Measurements from ENCODE around the gene TAMALIN. TPM values are rescaled to one million over a fixed set of nuclear protein-coding genes. Genes with fewer than 3 reads are reported as not detected.

Gene TAMALIN
- total and polyA plus RNA-seq, 2 donors from 2014 or later: 22.3 to 52.3 TPM

GRCh38 chr12:52022841-52023181, 16.1 kb downstream of the TAMALIN start:
- no peak for TF ChIP-seq CTCF (IDR thresholded peaks at IDR 0.05; ENCODE audit: borderline replicate concordance, extremely low read depth, insufficient read depth)
- FAIRE-seq: no peak
- Histone ChIP-seq H3K9me3 (ENCODE audit: control insufficient read depth in 2 of 3, insufficient read depth in 1 of 3, low read length in 3 of 3) (no peaks in the 10 kb centered on the region), H3K4me3 (ENCODE audit: low read length in 3 of 3) (peak overlapping the region in 1 of 3 donors; percentile 58), H3K9ac (ENCODE audit: low read length in 3 of 3) (no peak overlapping the region), H3K36me3 (ENCODE audit: control insufficient read depth in 2 of 3, insufficient read depth in 3 of 3, low read length in 3 of 3) (no peaks in the 10 kb centered on the region), H3K27me3 (ENCODE audit: control insufficient read depth, insufficient read depth, low read length) (no peaks in the 10 kb centered on the region), H3K4me1 (ENCODE audit: control insufficient read depth in 2 of 3, insufficient read depth in 2 of 3, low read depth in 1 of 3, low read length in 3 of 3) (peaks cover 0 to 9% (median 6%) of the 10 kb centered on the region in 3 donors), H3K27ac (ENCODE audit: low read depth in 2 of 2, low read length in 2 of 2) (no peak overlapping the region)
- intact Hi-C loops (cut with DNase I): loop anchor here (10.0 kb wide), 1 partner anchor 52 kb away; the partner anchor contains the start of gene SMIM41
- DNase-seq: peak in 1 of 5 donors; percentile 77

- Histone ChIP-seq H3K9me3 (ENCODE audit: control insufficient read depth in 2 of 3, insufficient read depth in 1 of 3, low read length in 3 of 3) (no peaks in the 10 kb centered on the region), H3K4me3 (ENCODE audit: low read length in 3 of 3) (peak overlapping the region in 2 of 3 donors; percentile 13 to 58), H3K27ac (ENCODE audit: low read depth in 2 of 2, low read length in 2 of 2) (peak overlapping the region in 1 of 2 donors; percentile 49), H3K27me3 (ENCODE audit: control insufficient read depth, insufficient read depth, low read length) (no peaks in the 10 kb centered on the region), H3K4me1 (ENCODE audit: control insufficient read depth in 2 of 3, insufficient read depth in 2 of 3, low read depth in 1 of 3, low read length in 3 of 3) (peaks cover 0 to 9% (median 6%) of the 10 kb centered on the region in 3 donors), H3K9ac (ENCODE audit: low read length in 3 of 3) (peak overlapping the region in 1 of 3 donors; percentile 69), H3K36me3 (ENCODE audit: control insufficient read depth in 2 of 3, insufficient read depth in 3 of 3, low read length in 3 of 3) (no peaks in the 10 kb centered on the region)
- no peak for FAIRE-seq
- intact Hi-C loops (cut with DNase I): loop anchor here (10.0 kb wide), 1 partner anchor 51 kb away; the partner anchor contains the start of gene SMIM41
- TF ChIP-seq CTCF (IDR thresholded peaks at IDR 0.05; ENCODE audit: borderline replicate concordance, extremely low read depth, insufficient read depth): peak; percentile 91
- DNase-seq: peak; percentile 82 to 96 (median 89)
Observed at GRCh38 chr12:52023182-52023975, 16.6 kb downstream of the TAMALIN start.

DNA sequence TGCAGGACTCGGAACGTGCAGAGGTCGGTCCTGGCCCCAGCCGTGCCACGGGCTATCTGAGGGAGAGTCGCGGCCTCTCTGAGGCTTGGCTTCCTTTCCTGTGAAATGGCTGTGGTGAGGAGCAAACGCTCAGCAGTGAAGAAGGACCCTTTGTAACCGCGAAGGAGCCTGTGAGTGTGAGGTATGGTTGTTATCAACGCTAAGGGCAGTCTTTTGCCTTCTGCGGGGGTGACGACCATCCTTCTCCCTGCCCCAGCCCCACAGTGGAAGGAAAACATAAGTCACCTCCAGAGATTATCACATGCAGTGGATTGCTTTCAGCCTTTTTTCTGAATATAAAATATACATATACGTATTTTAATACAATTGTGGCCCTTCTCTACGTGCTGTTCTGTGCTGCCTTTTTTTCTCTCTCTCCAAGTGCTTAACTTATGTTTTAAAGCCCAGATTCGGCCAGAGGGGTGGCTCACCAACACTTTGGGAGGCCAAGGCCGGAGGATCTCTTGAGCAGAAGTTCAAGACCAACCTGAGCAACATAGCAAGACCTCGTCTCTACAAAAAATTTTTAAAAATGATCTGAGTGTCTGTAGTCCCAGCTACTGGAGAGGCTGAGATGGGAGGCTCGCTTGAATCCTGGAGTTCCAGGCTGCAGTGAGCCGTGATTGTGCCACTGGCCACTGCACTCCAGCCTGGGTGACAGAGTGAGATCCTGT, 17.4 kb downstream of the TAMALIN start:
- H3K27me3 ChIP-seq (ENCODE audit: control insufficient read depth, insufficient read depth, low read length): no peaks in the 10 kb centered on the region
- peak overlapping the region in 1 of 2 donors; percentile 49 for H3K27ac ChIP-seq (ENCODE audit: low read depth in 2 of 2, low read length in 2 of 2)
- intact Hi-C loops (cut with DNase I): loop anchor here (10.0 kb wide), 1 partner anchor 51 kb away; the partner anchor contains the start of gene SMIM41
- H3K4me3 ChIP-seq (ENCODE audit: low read length in 3 of 3): peak overlapping the region in 2 of 3 donors; percentile 13 to 58
- H3K9me3 ChIP-seq (ENCODE audit: control insufficient read depth in 2 of 3, insufficient read depth in 1 of 3, low read length in 3 of 3): no peaks in the 10 kb centered on the region
- no peaks in the 10 kb centered on the region for H3K36me3 ChIP-seq (ENCODE audit: control insufficient read depth in 2 of 3, insufficient read depth in 3 of 3, low read length in 3 of 3)
- peaks cover 0 to 9% (median 6%) of the 10 kb centered on the region in 3 donors for H3K4me1 ChIP-seq (ENCODE audit: control insufficient read depth in 2 of 3, insufficient read depth in 2 of 3, low read depth in 1 of 3, low read length in 3 of 3)
- DNase-seq (no peak), FAIRE-seq (no peak)
- TF ChIP-seq CTCF (IDR thresholded peaks at IDR 0.05; ENCODE audit: borderline replicate concordance, extremely low read depth, insufficient read depth): no peak
- H3K9ac ChIP-seq (ENCODE audit: low read length in 3 of 3): peak overlapping the region in 1 of 3 donors; percentile 69
